Esophagus squamous epithelium (tissue), 4 donors: ENCODE measurements around the gene SNTN.

ENCODE experiments used
- POLR2A ChIP-seq, 4 donors: fragments of 450-650 bp; IDR thresholded peaks; one replicate each; pipeline ENCODE4 v1.6.1; 2017; ENCODE audit warnings: antibody characterized with exemption in 4 of 4, mild to moderate bottlenecking in 4 of 4, moderate library complexity in 3 of 4
- TF ChIP-seq, protein P1 (sequence below), 6 experiments: fragments of 450-650 bp in 4 of 6; fragments of 200-600 bp in 2 of 6; sonication (generic) in 2 of 6; IDR thresholded peaks; one replicate each; pipeline ENCODE4 v1.5.1; 2016 to 2019; ENCODE audit warnings: antibody characterized with exemption in 6 of 6, mild to moderate bottlenecking in 4 of 6, moderate library complexity in 4 of 6

- TF ChIP-seq, protein P1, sequence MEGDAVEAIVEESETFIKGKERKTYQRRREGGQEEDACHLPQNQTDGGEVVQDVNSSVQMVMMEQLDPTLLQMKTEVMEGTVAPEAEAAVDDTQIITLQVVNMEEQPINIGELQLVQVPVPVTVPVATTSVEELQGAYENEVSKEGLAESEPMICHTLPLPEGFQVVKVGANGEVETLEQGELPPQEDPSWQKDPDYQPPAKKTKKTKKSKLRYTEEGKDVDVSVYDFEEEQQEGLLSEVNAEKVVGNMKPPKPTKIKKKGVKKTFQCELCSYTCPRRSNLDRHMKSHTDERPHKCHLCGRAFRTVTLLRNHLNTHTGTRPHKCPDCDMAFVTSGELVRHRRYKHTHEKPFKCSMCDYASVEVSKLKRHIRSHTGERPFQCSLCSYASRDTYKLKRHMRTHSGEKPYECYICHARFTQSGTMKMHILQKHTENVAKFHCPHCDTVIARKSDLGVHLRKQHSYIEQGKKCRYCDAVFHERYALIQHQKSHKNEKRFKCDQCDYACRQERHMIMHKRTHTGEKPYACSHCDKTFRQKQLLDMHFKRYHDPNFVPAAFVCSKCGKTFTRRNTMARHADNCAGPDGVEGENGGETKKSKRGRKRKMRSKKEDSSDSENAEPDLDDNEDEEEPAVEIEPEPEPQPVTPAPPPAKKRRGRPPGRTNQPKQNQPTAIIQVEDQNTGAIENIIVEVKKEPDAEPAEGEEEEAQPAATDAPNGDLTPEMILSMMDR (IDR thresholded peaks at IDR 0.05): no peak
- no peak for TF ChIP-seq POLR2A (IDR thresholded peaks at IDR 0.05)
These were observed 38.9 kb upstream of the SNTN start for GRCh38 chr3:63613561-63613960.
